Stimulated activated CD4-positive, alpha-beta T cell treated with anti-CD3 and anti-CD28 coated beads, Interleukin-2, amount 100 ng/mL, for 4 hours (primary cell): Measurements from ENCODE around the gene DBNDD1.
"Not testable (repeated sequence)": the region's sequence is repeated elsewhere in the genome, so short reads cannot be mapped to it uniquely, and the experiment has no call there.

ENCODE experiments used
- DNase-seq: peaks from one replicate; pipeline ENCODE4 v3.0.0-alpha.2; 2020; ENCODE audit warnings: low read depth

Gene DBNDD1

GRCh38 chr16:90018652-90019542, at the start of gene DBNDD1:
DBNDD1 (minus strand) TSS chr16:90019456; CDS start chr16:90019341, 115 bp downstream.
- DNase-seq = no peak

GRCh38 chr16:90061437-90061836, 42.2 kb upstream of the DBNDD1 start:
- DNase-seq = no peak

- DNase-seq = no peak
Measured at GRCh38 chr16:90057738-90058173, 38.5 kb upstream of the DBNDD1 start.

GRCh38 chr16:90056521-90056920, 37.3 kb upstream of the DBNDD1 start:
- not testable (repeated sequence) for DNase-seq

GRCh38 chr16:90055371-90055770, 36.1 kb upstream of the DBNDD1 start:
- DNase-seq = no peak

GRCh38 chr16:90054554-90054953, 35.3 kb upstream of the DBNDD1 start:
- no peak for DNase-seq

GRCh38 chr16:90053902-90054500, 34.7 kb upstream of the DBNDD1 start:
- no peak for DNase-seq

GRCh38 chr16:90050969-90051368, 31.7 kb upstream of the DBNDD1 start:
- DNase-seq = no peak

GRCh38 chr16:90048737-90049330, 29.6 kb upstream of the DBNDD1 start:
- no peak for DNase-seq

GRCh38 chr16:90048347-90048722, 29.1 kb upstream of the DBNDD1 start:
- no peak for DNase-seq

- no peak for DNase-seq
Measured at GRCh38 chr16:90047714-90048346, 28.6 kb upstream of the DBNDD1 start.

GRCh38 chr16:90046971-90047713, 27.9 kb upstream of the DBNDD1 start:
- DNase-seq = no peak

GRCh38 chr16:90046122-90046970, 27.1 kb upstream of the DBNDD1 start:
- no peak for DNase-seq

GRCh38 chr16:90044111-90044551, 24.9 kb upstream of the DBNDD1 start:
- no peak for DNase-seq

- DNase-seq = no peak
Measured at GRCh38 chr16:90043526-90043925, 24.3 kb upstream of the DBNDD1 start.

GRCh38 chr16:90042946-90043514, 23.8 kb upstream of the DBNDD1 start:
- no peak for DNase-seq

GRCh38 chr16:90041896-90042473, 22.7 kb upstream of the DBNDD1 start:
- DNase-seq = no peak

GRCh38 chr16:90040152-90041023, 21.1 kb upstream of the DBNDD1 start:
- DNase-seq = no peak

- no peak for DNase-seq
Measured at GRCh38 chr16:90037276-90037675, 18.0 kb upstream of the DBNDD1 start.
